ENCODE results near the gene DST.

- TF ChIP-seq YY1 (IDR thresholded peaks at IDR 0.05; ENCODE audit: insufficient read depth, insufficient read length) = no peak
- no peak for TF ChIP-seq ZNF274 (IDR thresholded peaks at IDR 0.05; ENCODE audit: low read depth, low read length)
- no peak for TF ChIP-seq SUZ12 (IDR thresholded peaks at IDR 0.05; ENCODE audit: extremely low read depth, insufficient read depth, insufficient read length)
These were observed 87.2 kb downstream of the DST start for GRCh38 chr6:56555438-56555872.

All from NT2/D1 (cell line).